OCI-LY3 (cell line): ENCODE measurements around the gene TMPRSS3.

Experiments used
- CTCF ChIP-seq: fragments of 200-600, 300-600 bp; sonication (generic); IDR thresholded peaks from 2 replicates; pipeline ENCODE4 v1.5.1; 2014; ENCODE audit warnings: antibody characterized with exemption, low read length, low read depth
- EZH2phosphoT487 ChIP-seq: fragments of 200-600 bp; shearing (Covaris generic); IDR thresholded peaks from 2 replicates; pipeline ENCODE4 v1.6.1; 2018; ENCODE audit warnings: antibody characterized with exemption, mixed run types, low read depth

- TF ChIP-seq CTCF = no peak
- no peak for TF ChIP-seq EZH2phosphoT487
Observed at GRCh38 chr21:42406201-42406621, 10.4 kb upstream of the TMPRSS3 start.
